Measurements from ENCODE around the gene PPFIA3.

The PPFIA3 gene

DNA sequence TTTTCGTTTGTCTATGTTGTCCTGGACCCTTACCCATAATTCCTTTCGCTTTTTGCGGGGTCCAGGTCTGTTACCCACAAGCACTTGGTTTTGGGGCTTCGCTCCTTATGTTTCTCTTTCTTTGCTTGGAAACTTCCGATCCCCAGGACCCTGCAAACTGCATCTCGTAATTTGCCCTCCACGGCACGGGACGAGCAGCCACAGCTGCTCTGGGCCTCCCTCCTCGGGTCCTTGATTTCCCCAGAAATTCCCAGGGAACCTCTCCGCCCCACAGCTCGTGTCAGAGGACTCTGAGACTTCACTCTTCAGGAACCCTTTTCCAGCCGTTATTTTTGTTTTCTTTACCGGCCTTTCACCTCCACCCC is 33.5 kb upstream of the PPFIA3 start:
- Histone ChIP-seq H4K20me1 (ENCODE audit: insufficient read depth, low read length) (peaks cover 9% of the 10 kb centered on the region; the same call in 1 of the 2 replicates), H3K9me2 (ENCODE audit: low read depth, low read length) (no peaks in the 10 kb centered on the region), H3K9ac (ENCODE audit: low read length) (peak overlapping the region; percentile 98), H2AFZ (ENCODE audit: low read length) (no peak overlapping the region), H3K79me2 (ENCODE audit: insufficient read depth, low read length) (peaks cover 40% of the 10 kb centered on the region), H3K9me3 (ENCODE audit: low read length) (no peaks in the 10 kb centered on the region), H3F3A (ENCODE audit: insufficient read depth, low read length) (no peaks in the 10 kb centered on the region), H3K36me3 (ENCODE audit: insufficient read depth, low read length) (peaks cover 46% of the 10 kb centered on the region), H3K4me2 (ENCODE audit: low read length) (peak overlapping the region; percentile 95), H3K4me1 (ENCODE audit: insufficient read depth, low read length, severe bottlenecking) (peaks cover 23% of the 10 kb centered on the region), H3K4me3 (ENCODE audit: low read depth, low read length, poor library complexity, severe bottlenecking) (peak overlapping the region; percentile 95), H3K27ac (ENCODE audit: low read depth, low read length, poor library complexity, severe bottlenecking) (peak overlapping the region; percentile 31), H3K27me3 (ENCODE audit: insufficient read depth, low read length) (peaks cover 3% of the 10 kb centered on the region; the same call in 1 of the 2 replicates)
- TF ChIP-seq, protein P1, sequence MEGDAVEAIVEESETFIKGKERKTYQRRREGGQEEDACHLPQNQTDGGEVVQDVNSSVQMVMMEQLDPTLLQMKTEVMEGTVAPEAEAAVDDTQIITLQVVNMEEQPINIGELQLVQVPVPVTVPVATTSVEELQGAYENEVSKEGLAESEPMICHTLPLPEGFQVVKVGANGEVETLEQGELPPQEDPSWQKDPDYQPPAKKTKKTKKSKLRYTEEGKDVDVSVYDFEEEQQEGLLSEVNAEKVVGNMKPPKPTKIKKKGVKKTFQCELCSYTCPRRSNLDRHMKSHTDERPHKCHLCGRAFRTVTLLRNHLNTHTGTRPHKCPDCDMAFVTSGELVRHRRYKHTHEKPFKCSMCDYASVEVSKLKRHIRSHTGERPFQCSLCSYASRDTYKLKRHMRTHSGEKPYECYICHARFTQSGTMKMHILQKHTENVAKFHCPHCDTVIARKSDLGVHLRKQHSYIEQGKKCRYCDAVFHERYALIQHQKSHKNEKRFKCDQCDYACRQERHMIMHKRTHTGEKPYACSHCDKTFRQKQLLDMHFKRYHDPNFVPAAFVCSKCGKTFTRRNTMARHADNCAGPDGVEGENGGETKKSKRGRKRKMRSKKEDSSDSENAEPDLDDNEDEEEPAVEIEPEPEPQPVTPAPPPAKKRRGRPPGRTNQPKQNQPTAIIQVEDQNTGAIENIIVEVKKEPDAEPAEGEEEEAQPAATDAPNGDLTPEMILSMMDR (IDR thresholded peaks at IDR 0.05; ENCODE audit: low read length), result no peak
- TF ChIP-seq EZH2 (IDR thresholded peaks at IDR 0.05; ENCODE audit: borderline replicate concordance, low read length), result no peak

DNA sequence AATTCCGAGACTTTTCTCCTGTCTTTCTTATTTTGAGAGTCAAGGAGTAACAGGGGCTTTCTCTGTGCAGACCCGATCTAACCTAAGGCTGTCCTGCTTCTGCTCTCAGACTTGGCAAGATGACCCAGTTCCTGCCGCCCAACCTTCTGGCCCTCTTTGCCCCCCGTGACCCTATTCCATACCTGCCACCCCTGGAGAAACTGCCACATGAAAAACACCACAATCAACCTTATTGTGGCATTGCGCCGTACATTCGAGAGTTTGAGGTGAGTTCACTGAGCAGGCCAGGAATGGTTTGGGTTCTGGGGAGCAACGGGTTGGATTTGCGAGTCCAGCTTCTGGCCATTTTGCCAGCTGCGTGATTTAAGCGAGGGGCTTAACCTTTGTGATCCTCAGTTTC is 33.0 kb upstream of the PPFIA3 start:
- Histone ChIP-seq H3F3A (ENCODE audit: insufficient read depth, low read length) (no peaks in the 10 kb centered on the region), H2AFZ (ENCODE audit: low read length) (no peak overlapping the region), H3K9me3 (ENCODE audit: low read length) (no peaks in the 10 kb centered on the region), H3K4me2 (ENCODE audit: low read length) (peak overlapping the region; percentile 95), H3K4me1 (ENCODE audit: insufficient read depth, low read length, severe bottlenecking) (peaks cover 23% of the 10 kb centered on the region), H3K9ac (ENCODE audit: low read length) (peak overlapping the region; percentile 98), H4K20me1 (ENCODE audit: insufficient read depth, low read length) (peaks cover 9% of the 10 kb centered on the region; the same call in 1 of the 2 replicates), H3K27ac (ENCODE audit: low read depth, low read length, poor library complexity, severe bottlenecking) (no peak overlapping the region), H3K36me3 (ENCODE audit: insufficient read depth, low read length) (peaks cover 50% of the 10 kb centered on the region), H3K79me2 (ENCODE audit: insufficient read depth, low read length) (peaks cover 40% of the 10 kb centered on the region), H3K27me3 (ENCODE audit: insufficient read depth, low read length) (peaks cover 3% of the 10 kb centered on the region; the same call in 1 of the 2 replicates), H3K4me3 (ENCODE audit: low read depth, low read length, poor library complexity, severe bottlenecking) (peak overlapping the region; percentile 95), H3K9me2 (ENCODE audit: low read depth, low read length) (no peaks in the 10 kb centered on the region)
- no peak for TF ChIP-seq EZH2 (IDR thresholded peaks at IDR 0.05; ENCODE audit: borderline replicate concordance, low read length)
- TF ChIP-seq, protein P1 (IDR thresholded peaks at IDR 0.05; ENCODE audit: low read length), result no peak

DNA sequence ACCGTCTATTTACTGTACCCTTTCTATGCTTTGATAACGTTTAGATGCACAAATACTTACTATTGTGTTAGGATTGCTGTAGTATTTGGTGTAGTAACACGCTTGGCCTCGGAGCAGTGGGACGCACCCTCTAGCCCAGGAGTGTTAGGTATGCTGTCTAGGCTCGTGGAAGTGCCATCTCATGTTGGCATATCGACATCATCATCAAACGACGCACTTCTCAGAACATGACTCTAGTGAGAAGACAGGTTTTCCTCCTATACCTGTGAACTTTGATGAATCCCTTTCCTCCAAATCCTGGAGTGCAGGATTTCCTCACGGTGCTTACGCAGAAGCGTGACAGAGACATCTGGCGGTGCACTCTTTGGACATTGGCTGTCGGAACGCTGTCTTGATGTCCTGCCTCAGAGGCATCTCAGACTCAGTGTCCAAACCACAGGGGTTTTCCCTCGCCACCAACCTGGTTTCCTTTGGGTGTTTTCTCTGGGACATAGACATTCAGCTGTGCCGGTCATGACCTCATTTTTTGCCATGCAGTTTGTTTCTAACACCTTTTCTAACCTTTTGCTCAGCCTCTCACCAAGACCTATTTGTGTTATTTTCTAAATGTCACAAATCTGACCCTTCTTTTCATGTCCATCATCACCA is 27.8 kb upstream of the PPFIA3 start:
- Histone ChIP-seq H4K20me1 (ENCODE audit: insufficient read depth, low read length) (0 out of 2 replicates have a peak, but pooled peaks cover 4% of the 10 kb centered on the region), H2AFZ (ENCODE audit: low read length) (no peak overlapping the region), H3K9ac (ENCODE audit: low read length) (no peak overlapping the region), H3K27ac (ENCODE audit: low read depth, low read length, poor library complexity, severe bottlenecking) (no peak overlapping the region), H3K4me2 (ENCODE audit: low read length) (no peak overlapping the region), H3F3A (ENCODE audit: insufficient read depth, low read length) (no peaks in the 10 kb centered on the region), H3K4me1 (ENCODE audit: insufficient read depth, low read length, severe bottlenecking) (peaks cover 14% of the 10 kb centered on the region), H3K4me3 (ENCODE audit: low read depth, low read length, poor library complexity, severe bottlenecking) (no peak overlapping the region), H3K27me3 (ENCODE audit: insufficient read depth, low read length) (no peaks in the 10 kb centered on the region), H3K79me2 (ENCODE audit: insufficient read depth, low read length) (peaks cover 29% of the 10 kb centered on the region), H3K9me3 (ENCODE audit: low read length) (no peaks in the 10 kb centered on the region), H3K36me3 (ENCODE audit: insufficient read depth, low read length) (peaks cover 92% of the 10 kb centered on the region), H3K9me2 (ENCODE audit: low read depth, low read length) (no peaks in the 10 kb centered on the region)
- TF ChIP-seq, protein P1 (IDR thresholded peaks at IDR 0.05; ENCODE audit: low read length), result no peak
